Vagina (tissue), 2 donors: ENCODE results near the gene RPL19.

Experiments
- CTCF ChIP-seq, 3 experiments: fragments of 450-650 bp in 2 of 3; fragments of 200-600 bp in 1 of 3; sonication (generic) in 1 of 3; IDR thresholded peaks; one replicate each; pipeline ENCODE4 v1.5.1; 2017 to 2019; ENCODE audit warnings: antibody characterized with exemption in 3 of 3, mild to moderate bottlenecking in 2 of 3, moderate library complexity in 2 of 3
- POLR2A ChIP-seq, 2 donors: fragments of 450-650 bp; IDR thresholded peaks; one replicate each; pipeline ENCODE4 v1.6.1; 2017; ENCODE audit warnings: antibody characterized with exemption in 2 of 2, mild to moderate bottlenecking in 2 of 2, moderate library complexity in 2 of 2

DNA sequence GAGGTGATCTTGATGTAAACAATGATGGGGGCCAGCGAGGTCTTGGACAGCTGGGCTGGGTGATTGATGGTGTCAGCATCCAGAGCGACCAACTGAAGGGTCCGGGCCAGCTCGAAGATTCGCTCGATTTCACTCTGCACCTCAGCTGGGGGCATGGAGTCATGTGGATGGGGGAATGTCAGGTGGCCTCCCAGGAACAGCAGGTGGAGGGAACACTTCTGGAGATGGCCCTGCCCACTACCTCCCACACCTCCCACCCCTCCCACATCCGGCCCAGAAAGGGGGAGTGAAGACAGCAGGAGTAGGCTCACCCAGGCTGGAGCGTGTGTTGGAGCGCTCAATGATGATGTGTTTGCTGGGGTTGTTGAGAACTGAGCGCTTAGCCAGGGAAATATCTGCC, 16.4 kb upstream of the RPL19 start:
- TF ChIP-seq CTCF (IDR thresholded peaks at IDR 0.05) (no peak), POLR2A (IDR thresholded peaks at IDR 0.05) (no peak)
